K562 (cell line): ENCODE data around the gene SMCO1. TPM values are rescaled to one million over a fixed set of nuclear protein-coding genes. Genes with fewer than 3 reads are reported as not detected.

ENCODE experiments used
- BRCA1 ChIP-seq, 2 experiments: fragments of 450-650 bp in 1 of 2; sonication (generic) in 1 of 2; formaldehyde crosslinking in 1 of 2; IDR thresholded peaks; 2 replicates each; pipeline versions ENCODE4 v1.5.0 to v1.6.1; 2017 to 2020; ENCODE audit warnings: mild to moderate bottlenecking in 1 of 2, missing genetic modification reagents in 1 of 2
- C11orf30 ChIP-seq: fragments of 450-650 bp; IDR thresholded peaks from 2 replicates; pipeline ENCODE4 v1.6.1; 2016; ENCODE audit warnings: low read depth, mild to moderate bottlenecking
- CBX8 ChIP-seq: fragments of 200-600 bp; sonication (generic); IDR thresholded peaks from 2 replicates; pipeline ENCODE4 v1.6.1; 2012; ENCODE audit warnings: borderline replicate concordance, mixed run types, low read depth, mild to moderate bottlenecking, moderate library complexity, mixed read lengths, low read length, control low read depth, inconsistent platforms; ENCODE audit not compliant: poor library complexity, severe bottlenecking; ENCODE audit errors: extremely low read depth
- CC2D1A ChIP-seq: fragments of 450-650 bp; IDR thresholded peaks from 2 replicates; pipeline ENCODE4 v1.6.1; 2017; ENCODE audit warnings: mild to moderate bottlenecking
- FOXK1 ChIP-seq: sonication (generic); formaldehyde crosslinking; IDR thresholded peaks from 2 replicates; pipeline ENCODE4 v1.8.0; 2022; ENCODE audit warnings: missing genetic modification reagents, mild to moderate bottlenecking, borderline replicate concordance
- HNRNPLL ChIP-seq: fragments of 200-400 bp; formaldehyde crosslinking; IDR thresholded peaks from 2 replicates; pipeline ENCODE4 v1.6.1; 2017; ENCODE audit warnings: low read length, low read depth, mild to moderate bottlenecking; ENCODE audit not compliant: poor library complexity, severe bottlenecking
- JUND ChIP-seq, 2 experiments: IDR thresholded peaks; 2 replicates in 1 of 2; 3 replicates in 1 of 2; pipeline ENCODE4 v1.6.1; 2011; ENCODE audit warnings: borderline replicate concordance in 2 of 2, low read depth in 2 of 2, low read length in 2 of 2, improper control_type of control experiment in 1 of 2, missing biosample characterization in 1 of 2, missing genetic modification characterization in 1 of 2, missing genetic modification reagents in 1 of 2
- MTA1 ChIP-seq: fragments of 450-650 bp; IDR thresholded peaks from 2 replicates; pipeline ENCODE4 v1.6.1; 2017; ENCODE audit warnings: borderline replicate concordance
- PHF21A ChIP-seq: fragments of 450-650 bp; IDR thresholded peaks from 2 replicates; pipeline ENCODE4 v1.6.1; 2017; ENCODE audit warnings: low read depth, borderline replicate concordance
- PRMT5 ChIP-seq: sonication (generic); formaldehyde crosslinking; IDR thresholded peaks from 2 replicates; pipeline ENCODE4 v1.5.0; 2020; ENCODE audit warnings: missing genetic modification reagents
- RBM25 ChIP-seq: fragments of 200-400 bp; formaldehyde crosslinking; IDR thresholded peaks from 2 replicates; pipeline ENCODE4 v1.6.1; 2018; ENCODE audit warnings: low read length, low read depth, moderate library complexity; ENCODE audit not compliant: severe bottlenecking
- RBM39 ChIP-seq: fragments of 200-400 bp; formaldehyde crosslinking; optimal IDR thresholded peaks from 2 replicates; pipeline ENCODE3; 2018; ENCODE audit warnings: low read depth, low read length
- RFX1 ChIP-seq: fragments of 450-650 bp; IDR thresholded peaks from 2 replicates; pipeline ENCODE4 v1.6.1; 2016; ENCODE audit warnings: mild to moderate bottlenecking, moderate library complexity
- SIN3A ChIP-seq, 2 experiments: fragments of 150-350 bp in 1 of 2; IDR thresholded peaks; 2 replicates each; pipeline ENCODE4 v1.6.1; 2011 to 2016; ENCODE audit warnings: borderline replicate concordance in 2 of 2, low read depth in 2 of 2, low read length in 2 of 2, mild to moderate bottlenecking in 2 of 2, moderate library complexity in 2 of 2; ENCODE audit not compliant: control insufficient read depth in 1 of 2
- SRSF1 ChIP-seq: fragments of 200-400 bp; formaldehyde crosslinking; IDR thresholded peaks from 2 replicates; pipeline ENCODE4 v1.6.1; 2017; ENCODE audit warnings: mild to moderate bottlenecking, low read depth, low read length, moderate library complexity
- U2AF1 ChIP-seq: fragments of 200-400 bp; formaldehyde crosslinking; optimal IDR thresholded peaks from 2 replicates; pipeline ENCODE3; 2017; ENCODE audit warnings: mild to moderate bottlenecking, low read depth, low read length, moderate library complexity
- ZNF431 ChIP-seq: sonication (generic); formaldehyde crosslinking; IDR thresholded peaks from 2 replicates; pipeline ENCODE4 v1.8.0; 2022; ENCODE audit warnings: mild to moderate bottlenecking, missing genetic modification reagents
- ZNF561 ChIP-seq: fragments of 450-650 bp; formaldehyde crosslinking; conservative IDR thresholded peaks from 2 replicates; pipeline ENCODE4 v1.4.0; 2020; ENCODE audit warnings: mild to moderate bottlenecking, moderate library complexity
- ZNF785 ChIP-seq: fragments of 250-450 bp; sonication (Bioruptor Pico); IDR thresholded peaks from 2 replicates; pipeline ENCODE4 v1.4.0; 2020; ENCODE audit warnings: mild to moderate bottlenecking
- polyA plus RNA-seq, 8 experiments: library from polyadenylated mRNA; depleted of rRNA in 4 of 8; stranded (reverse) in 5 of 8; unstranded in 3 of 8; fragments of >200 nt; fragmentation: Nextera tagmentation in 2 of 8; fragmentation: Illumina TruSeq in 1 of 8; extraction: Ambion mirVana in 2 of 8; extraction: Trizol in 1 of 8; gene quantifications; 2 replicates each; pipeline versions ENCODE4 v1.2.1 to v1.2.3, GENCODE V29; 2011 to 2014; ENCODE audit warnings: inconsistent platforms in 1 of 8, missing spikeins in 1 of 8
- total RNA-seq, 7 experiments: library from RNA; depleted of rRNA in 6 of 7; stranded (reverse); fragments of >200 nt in 6 of 7; fragmentation: Illumina TruSeq in 2 of 7; extraction: Trizol in 2 of 7; gene quantifications; 2 replicates each; pipeline versions ENCODE4 v1.2.1 to v1.2.3, GENCODE V29; 2011 to 2021; ENCODE audit warnings: low replicate concordance in 1 of 7
- TF ChIP-seq, protein P1 (sequence below): sonication (generic); formaldehyde crosslinking; IDR thresholded peaks from 2 replicates; pipeline ENCODE4 v1.8.0; 2023; ENCODE audit warnings: mild to moderate bottlenecking, missing genetic modification reagents
- TF ChIP-seq, protein P2 (sequence below): fragments of 250-450 bp; sonication (Bioruptor Pico); IDR thresholded peaks from 2 replicates; pipeline ENCODE4 v1.8.0; 2021; ENCODE audit warnings: moderate library complexity, mild to moderate bottlenecking, inconsistent platforms

Gene SMCO1
- total and polyA plus RNA-seq, 9 of the 15 experiments (the other 6 are each of a cell fraction or from before 2014, with no cell fraction given), result 0.05 to 0.35 (median 0.12) TPM; not detected in 5

DNA sequence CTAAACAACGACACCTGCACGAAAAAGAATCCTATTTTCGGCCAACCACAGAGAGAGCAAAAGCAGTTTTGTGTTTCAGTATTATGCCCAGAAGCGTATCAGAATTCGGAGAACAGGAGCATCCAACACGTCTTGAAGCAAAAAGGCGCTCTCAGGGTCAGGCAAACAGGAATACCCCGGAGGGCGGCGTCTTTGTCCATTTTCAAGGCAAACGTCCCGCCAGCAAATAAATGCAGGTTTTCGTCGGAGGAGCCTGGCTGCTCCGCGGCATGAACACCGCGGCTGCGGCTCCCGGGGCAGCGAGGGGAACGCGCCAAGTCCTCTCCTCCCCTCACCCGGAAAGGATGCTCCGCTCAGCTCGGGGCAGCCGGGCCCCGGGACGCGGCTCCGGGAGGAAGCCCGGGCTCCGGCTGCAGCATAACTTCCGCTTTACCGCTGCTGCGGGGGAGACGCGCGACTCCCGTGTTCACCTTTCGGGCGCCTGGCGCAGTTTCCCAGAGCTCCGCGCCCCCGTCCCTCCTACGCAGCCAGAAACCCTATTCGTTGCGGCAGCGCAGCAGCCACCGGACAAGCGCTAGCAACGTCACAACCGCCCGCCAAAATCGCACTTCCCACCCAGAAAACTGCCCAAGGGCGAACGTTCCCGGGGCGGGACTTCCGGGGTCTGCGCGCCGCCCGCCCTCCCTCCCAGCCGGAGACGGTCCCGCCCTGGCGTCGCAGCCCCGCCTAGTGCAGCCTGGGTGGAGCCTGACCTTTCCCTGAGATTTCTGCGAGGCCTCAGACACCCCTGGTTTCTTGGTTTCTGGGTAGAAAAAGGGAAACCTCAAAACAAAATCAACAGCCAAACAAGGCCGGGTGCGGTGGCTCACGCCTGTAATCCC lies 11.7 kb downstream of the SMCO1 start, which contains the start of gene RNF168 (continued):
- TF ChIP-seq, protein P1, sequence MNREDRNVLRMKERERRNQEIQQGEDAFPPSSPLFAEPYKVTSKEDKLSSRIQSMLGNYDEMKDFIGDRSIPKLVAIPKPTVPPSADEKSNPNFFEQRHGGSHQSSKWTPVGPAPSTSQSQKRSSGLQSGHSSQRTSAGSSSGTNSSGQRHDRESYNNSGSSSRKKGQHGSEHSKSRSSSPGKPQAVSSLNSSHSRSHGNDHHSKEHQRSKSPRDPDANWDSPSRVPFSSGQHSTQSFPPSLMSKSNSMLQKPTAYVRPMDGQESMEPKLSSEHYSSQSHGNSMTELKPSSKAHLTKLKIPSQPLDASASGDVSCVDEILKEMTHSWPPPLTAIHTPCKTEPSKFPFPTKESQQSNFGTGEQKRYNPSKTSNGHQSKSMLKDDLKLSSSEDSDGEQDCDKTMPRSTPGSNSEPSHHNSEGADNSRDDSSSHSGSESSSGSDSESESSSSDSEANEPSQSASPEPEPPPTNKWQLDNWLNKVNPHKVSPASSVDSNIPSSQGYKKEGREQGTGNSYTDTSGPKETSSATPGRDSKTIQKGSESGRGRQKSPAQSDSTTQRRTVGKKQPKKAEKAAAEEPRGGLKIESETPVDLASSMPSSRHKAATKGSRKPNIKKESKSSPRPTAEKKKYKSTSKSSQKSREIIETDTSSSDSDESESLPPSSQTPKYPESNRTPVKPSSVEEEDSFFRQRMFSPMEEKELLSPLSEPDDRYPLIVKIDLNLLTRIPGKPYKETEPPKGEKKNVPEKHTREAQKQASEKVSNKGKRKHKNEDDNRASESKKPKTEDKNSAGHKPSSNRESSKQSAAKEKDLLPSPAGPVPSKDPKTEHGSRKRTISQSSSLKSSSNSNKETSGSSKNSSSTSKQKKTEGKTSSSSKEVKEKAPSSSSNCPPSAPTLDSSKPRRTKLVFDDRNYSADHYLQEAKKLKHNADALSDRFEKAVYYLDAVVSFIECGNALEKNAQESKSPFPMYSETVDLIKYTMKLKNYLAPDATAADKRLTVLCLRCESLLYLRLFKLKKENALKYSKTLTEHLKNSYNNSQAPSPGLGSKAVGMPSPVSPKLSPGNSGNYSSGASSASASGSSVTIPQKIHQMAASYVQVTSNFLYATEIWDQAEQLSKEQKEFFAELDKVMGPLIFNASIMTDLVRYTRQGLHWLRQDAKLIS (CRISPR knock-in tag), result no peak
- TF ChIP-seq U2AF1, result peak; percentile 56
- TF ChIP-seq CBX8, result no peak
- TF ChIP-seq MTA1, result peak; percentile 89
- TF ChIP-seq HNRNPLL, result peak; percentile 99
- TF ChIP-seq RBM25, result no peak
- no peak for TF ChIP-seq SRSF1
- TF ChIP-seq PHF21A, result peak; percentile 48; the same call in 1 of the 2 replicates
- TF ChIP-seq BRCA1 (IDR thresholded peaks at IDR 0.05), result no peak
- TF ChIP-seq BRCA1 (CRISPR knock-in tag; IDR thresholded peaks at IDR 0.05), result no peak
- TF ChIP-seq JUND (IDR thresholded peaks at IDR 0.05; ENCODE audit: borderline replicate concordance, low read depth, low read length), result peak; percentile 60
- peak; percentile 48; the same call in 1 of the 3 replicates for TF ChIP-seq JUND (tag; IDR thresholded peaks at IDR 0.05; ENCODE audit: borderline replicate concordance, low read depth, low read length)
- TF ChIP-seq ZNF561 (CRISPR knock-in tag), result no peak
- TF ChIP-seq C11orf30, result peak; percentile 63
- TF ChIP-seq SIN3A (IDR thresholded peaks at IDR 0.05; ENCODE audit: borderline replicate concordance in 2 of 2, control insufficient read depth in 1 of 2, low read depth in 2 of 2, low read length in 2 of 2), result 0 out of 4 replicates have a peak, but pooled peaks of 1 of the 2 experiments have one; percentile 61
- peak; percentile 54; the same call in 1 of the 2 replicates for TF ChIP-seq ZNF431 (CRISPR knock-in tag)
- no peak for TF ChIP-seq RBM39
- TF ChIP-seq, protein P2, sequence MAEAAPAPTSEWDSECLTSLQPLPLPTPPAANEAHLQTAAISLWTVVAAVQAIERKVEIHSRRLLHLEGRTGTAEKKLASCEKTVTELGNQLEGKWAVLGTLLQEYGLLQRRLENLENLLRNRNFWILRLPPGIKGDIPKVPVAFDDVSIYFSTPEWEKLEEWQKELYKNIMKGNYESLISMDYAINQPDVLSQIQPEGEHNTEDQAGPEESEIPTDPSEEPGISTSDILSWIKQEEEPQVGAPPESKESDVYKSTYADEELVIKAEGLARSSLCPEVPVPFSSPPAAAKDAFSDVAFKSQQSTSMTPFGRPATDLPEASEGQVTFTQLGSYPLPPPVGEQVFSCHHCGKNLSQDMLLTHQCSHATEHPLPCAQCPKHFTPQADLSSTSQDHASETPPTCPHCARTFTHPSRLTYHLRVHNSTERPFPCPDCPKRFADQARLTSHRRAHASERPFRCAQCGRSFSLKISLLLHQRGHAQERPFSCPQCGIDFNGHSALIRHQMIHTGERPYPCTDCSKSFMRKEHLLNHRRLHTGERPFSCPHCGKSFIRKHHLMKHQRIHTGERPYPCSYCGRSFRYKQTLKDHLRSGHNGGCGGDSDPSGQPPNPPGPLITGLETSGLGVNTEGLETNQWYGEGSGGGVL (CRISPR knock-in tag), result no peak
- TF ChIP-seq RFX1, result no peak
- TF ChIP-seq FOXK1 (CRISPR knock-in tag), result no peak
- no peak for TF ChIP-seq CC2D1A
- TF ChIP-seq PRMT5 (CRISPR knock-in tag), result no peak
- TF ChIP-seq ZNF785 (CRISPR knock-in tag), result no peak
